ENCODE results near the gene SELP. TPM values are rescaled to one million over a fixed set of nuclear protein-coding genes. Genes with fewer than 3 reads are reported as not detected.
"Not testable (repeated sequence)": the region's sequence is repeated elsewhere in the genome, so short reads cannot be mapped to it uniquely, and the experiment has no call there.

Gene SELP
- total RNA-seq: 1.4 TPM

DNA sequence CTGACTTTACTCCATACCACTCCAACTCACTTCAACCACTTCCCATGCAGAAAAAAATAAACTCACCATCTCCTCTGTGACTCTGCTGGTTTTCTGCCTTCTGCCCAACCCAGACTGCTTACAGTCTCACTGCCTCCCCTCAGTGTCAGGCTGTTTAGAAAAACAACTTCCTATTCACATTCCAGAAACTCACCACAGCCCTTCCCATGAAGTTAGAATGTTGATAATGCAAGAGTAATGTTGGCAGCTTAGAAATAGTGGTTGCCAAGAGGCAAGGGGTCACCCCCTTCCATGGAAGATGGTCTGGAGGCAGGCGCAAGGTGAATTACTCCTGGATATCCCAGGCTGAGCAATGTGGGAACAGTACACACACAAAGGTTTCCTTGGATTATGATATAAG is at the start of gene SELP:
Gene SELP (minus strand): TSS at position 119 of the 400 bp plus-strand sequence. CDS start 50 bp downstream, at position 69.
- no peak for DNase-seq

- no peak for DNase-seq
Observed at GRCh38 chr1:169679692-169680091, 49.8 kb upstream of the SELP start.

DNA sequence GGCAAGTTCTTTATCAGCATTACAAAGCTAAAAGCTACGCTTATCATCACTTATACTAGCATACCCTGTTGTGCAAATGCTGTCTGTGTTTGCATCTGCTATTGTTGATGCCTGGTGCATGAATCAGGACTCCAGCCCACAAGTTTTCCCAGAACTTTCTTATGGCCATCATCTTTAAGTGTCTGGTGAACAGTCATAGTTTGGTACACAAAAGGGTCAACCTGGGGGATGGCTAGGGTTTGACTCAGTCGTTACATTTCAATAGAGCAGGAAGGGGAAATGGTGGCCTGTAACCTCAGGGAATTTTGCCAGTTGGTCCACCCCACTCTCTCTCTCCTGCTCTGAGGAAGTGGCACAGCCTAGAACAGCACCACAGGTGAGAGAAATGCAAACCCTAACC is 46.1 kb upstream of the SELP start:
- no peak for DNase-seq

GRCh38 chr1:169670836-169671235 is 40.9 kb upstream of the SELP start:
- no peak for DNase-seq

- DNase-seq: not testable (repeated sequence)
Observed at GRCh38 chr1:169670244-169670643, 40.3 kb upstream of the SELP start.

- DNase-seq: not testable (repeated sequence)
Observed at GRCh38 chr1:169667699-169668596, 38.0 kb upstream of the SELP start.

- DNase-seq: not testable (repeated sequence)
Observed at GRCh38 chr1:169667227-169667639, 37.3 kb upstream of the SELP start.

GRCh38 chr1:169662680-169663079 is 32.8 kb upstream of the SELP start:
- DNase-seq: not testable (repeated sequence)

DNA sequence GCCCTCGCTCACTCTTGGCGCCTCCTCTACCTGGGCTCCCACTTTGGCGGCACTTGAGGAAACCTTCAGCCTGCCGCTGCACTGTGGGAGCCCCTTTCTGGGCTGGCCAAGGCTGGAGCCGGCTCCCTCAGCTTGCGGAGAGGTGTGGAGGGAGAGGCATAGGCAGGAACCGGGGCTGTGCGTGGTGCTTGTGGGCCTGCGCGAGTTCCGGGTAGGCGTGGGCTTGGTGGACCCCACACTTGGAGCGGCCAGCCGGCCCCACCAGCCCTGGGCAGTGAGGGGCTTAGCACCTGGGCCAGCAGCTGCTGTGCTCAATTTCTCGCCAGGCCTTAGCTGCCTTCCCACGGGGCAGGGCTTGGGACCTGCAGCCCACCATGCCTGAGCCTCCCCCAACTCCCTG is 31.1 kb upstream of the SELP start:
- not testable (repeated sequence) for DNase-seq

GRCh38 chr1:169658777-169659176 is 28.9 kb upstream of the SELP start:
- not testable (repeated sequence) for DNase-seq

DNA sequence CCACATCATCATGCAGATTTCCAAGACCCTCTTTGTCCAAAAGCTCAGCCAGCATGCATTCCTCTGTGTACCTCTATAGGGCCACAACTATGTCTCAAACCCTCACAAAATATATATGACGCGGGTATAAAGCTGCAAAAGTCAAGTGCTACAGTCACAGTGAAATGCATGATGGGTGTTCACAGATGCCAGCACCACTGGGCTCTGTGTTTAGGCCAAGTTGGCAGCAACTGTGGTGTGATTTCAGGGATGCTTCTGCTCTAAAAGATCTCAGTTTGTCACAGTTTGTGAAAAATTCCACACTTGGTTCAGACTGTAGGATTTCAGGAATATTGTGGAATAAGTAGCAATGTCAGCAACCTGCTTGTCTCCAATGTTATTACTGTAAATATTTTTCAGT is 23.9 kb upstream of the SELP start:
- DNase-seq: no peak

GRCh38 chr1:169651035-169651434 is 21.1 kb upstream of the SELP start:
- no peak for DNase-seq

DNA sequence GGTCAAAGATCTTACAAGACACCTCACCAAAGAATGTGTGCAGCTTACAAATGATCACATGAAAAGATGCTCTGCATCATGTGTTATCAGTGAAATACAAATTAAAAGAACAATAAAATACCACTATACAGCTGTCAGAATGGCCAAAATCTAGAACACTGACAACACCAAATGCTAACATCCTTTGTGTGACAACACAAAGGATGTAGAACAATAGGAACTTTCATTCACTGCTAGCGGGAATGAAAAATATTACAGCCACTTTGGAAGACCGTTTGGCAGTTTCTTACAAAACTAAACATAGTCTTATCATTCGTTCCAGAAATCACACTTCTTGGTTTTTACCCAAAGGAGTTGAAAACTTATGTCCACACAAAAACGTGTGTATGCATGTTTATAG is 20.6 kb upstream of the SELP start:
- DNase-seq: no peak

DNA sequence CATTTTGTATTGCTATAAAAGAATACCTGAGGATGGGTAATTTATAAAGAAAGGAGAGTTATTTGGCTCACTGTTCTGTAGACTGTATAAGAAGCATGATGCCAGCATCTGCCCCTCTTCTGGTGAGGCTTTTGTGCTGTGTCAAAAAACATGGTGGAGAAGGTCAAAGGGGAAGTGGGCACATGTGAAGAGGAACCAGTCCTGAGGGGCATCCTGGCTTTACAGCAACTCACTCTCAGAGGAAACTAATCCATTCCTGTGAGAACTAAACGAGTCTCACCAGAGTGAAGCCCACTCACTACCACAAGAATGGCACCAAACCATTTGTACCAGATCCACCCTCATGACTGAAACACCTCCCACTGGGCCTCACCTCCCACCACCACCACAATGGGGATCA is 18.8 kb upstream of the SELP start:
- DNase-seq: no peak

DNA sequence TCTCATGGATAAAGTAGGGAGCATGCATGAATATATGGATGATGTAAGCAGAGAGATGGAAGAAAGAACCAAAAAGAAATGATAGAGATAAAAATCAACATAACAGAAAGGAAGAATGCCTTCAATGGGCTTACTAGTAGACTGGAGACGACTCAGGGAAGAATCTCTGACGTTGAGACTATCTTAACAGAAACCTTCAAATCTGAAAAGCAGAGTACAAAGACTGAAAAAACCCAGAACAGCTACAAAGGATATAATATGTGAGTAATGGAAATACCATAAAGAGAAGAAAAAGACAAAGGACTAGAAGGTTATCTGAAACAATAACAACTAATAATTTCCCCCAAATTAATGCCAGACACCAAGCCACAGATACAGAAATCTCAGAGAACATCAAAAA is 18.3 kb upstream of the SELP start:
- no peak for DNase-seq

- DNase-seq: no peak
Observed at GRCh38 chr1:169647512-169647911, 17.6 kb upstream of the SELP start.

DNA sequence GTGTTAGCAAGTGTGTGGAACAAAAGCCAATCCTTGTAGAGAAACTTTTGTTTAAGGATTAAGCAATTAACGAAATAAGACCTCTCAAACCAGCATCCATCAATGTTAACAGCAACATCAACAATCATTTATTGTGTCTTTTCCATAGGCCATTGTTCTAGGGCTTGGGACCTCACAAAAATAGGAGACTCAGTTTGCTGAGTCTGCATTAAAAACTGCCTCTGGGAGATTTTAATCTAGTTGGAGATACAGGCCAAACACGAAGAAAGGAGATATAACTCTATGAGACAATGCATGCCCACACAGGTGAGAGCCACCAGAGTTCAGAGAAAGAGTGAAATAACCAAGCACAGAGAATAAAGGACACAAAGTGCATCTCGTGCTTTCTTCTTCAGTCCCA is 14.4 kb upstream of the SELP start:
- no peak for DNase-seq

- DNase-seq: no peak
Observed at GRCh38 chr1:169634877-169635276, 5.0 kb upstream of the SELP start.

DNA sequence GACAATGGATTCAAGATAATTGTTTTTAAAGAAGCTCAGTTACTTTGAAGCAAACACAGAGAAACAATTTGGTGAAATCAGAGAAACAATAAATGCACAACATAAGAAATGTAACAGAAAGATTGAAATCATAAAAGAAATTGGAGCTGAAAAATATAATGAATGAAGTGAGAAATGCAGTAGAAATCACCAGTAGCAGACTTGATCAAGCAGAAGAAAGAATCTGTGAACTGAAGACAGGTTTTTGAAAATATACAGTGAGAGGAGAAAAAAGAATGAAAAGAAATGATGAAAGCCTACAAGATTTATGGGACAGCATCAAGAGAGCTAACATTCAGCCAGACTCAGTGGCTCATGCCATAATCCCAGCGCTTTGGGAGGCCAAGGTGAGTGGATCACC is 4.2 kb upstream of the SELP start:
- no peak for DNase-seq

GRCh38 chr1:169631249-169631648 is 1.3 kb upstream of the SELP start:
- DNase-seq: no peak

- no peak for DNase-seq
Observed at GRCh38 chr1:169624912-169625311, 5.0 kb downstream of the SELP start.

DNA sequence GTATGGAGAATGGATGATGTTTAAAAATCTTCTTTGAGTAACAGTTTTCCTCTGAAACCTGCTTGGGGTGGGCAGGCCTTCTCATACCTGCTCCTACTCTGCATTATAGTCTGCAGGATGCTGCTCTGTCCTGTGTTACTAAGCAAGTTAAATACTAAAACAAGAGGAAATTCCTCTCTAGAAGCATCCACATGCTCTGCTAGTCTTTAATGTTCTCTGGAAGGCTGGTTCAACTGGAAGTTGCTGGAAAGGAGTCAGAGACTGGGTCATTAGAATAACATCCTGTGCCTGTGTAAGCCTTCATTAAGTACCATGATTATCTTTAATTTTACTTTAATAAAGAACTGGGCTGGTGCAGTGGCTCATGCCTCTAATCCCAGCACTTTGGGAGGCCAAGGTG is 5.8 kb downstream of the SELP start:
- DNase-seq: no peak

DNA sequence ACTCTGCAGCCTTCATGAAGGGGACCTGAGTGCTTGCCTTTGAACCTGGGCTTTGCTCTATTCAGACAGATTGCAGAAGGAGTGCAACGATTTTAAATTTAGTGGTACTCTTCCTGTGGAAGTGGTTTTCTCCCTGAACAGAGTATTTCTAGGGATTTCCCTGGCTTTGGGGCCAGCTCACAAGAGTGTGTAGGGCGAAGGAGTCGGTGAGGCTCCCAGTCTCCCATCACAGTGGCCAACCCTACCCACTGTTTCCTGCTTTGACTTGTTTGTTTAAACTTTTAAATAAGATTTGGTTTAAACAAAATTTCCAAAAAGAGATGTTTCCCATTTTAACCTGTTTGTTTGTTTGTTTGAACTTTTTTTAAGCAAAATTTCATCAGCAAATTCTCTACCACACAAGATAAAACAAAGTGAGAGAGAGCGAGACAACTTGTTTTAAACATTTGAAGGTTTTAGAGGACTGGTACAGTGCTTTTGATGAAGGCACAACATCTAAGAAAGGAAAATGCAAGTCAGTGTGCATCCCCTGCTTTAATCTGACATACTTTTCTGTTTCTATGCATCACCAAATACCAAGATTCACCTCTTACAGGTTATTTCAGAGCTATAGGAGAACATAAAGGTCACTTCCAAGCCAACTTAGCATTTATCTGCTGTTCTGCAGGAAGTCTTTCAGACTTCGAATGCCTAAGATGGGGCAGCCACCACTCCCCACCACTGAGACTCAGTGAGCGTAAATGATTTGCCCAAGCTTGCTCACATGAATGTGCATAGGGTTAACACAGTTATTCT is 6.6 kb downstream of the SELP start:
- no peak for DNase-seq

Data from skin of body (tissue), 2 donors.